ENCODE data around the gene SPAG17. TPM values are rescaled to one million over a fixed set of nuclear protein-coding genes. Genes with fewer than 3 reads are reported as not detected.

The SPAG17 gene
- total and polyA plus RNA-seq, 2 of the 13 experiments (the other 11 are each of a cell fraction or from before 2014, with no cell fraction given): not detected

DNA sequence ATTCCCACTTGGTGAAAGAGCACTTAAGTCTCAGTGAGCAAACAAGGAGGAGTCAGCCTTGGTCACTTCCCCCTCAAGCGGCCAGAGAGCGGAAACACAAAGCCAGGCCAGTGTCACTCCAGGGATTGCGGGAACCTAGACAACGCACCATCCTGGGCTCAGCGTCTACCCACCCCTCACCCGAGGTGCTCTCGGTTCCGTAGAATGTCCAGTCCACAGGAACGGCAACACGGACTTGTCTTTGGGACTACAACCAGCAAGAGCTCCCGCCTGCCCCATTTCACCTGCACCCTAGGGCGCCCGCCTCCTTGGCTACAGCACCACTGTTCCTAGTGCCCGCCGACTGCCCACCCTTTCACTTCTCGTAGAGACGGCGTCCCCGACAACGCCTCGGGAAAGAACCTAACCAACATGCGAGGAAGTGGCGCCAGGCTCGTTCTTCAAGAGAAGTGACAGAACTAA, 256.1 kb downstream of the SPAG17 start:
- Histone ChIP-seq H3K4me1 (ENCODE audit: insufficient read depth, low read length) (peaks cover 48% of the 10 kb centered on the region), H3K9me3 (ENCODE audit: low read length) (no peaks in the 10 kb centered on the region)
- peak; percentile 71 for FAIRE-seq
- no peak for TF ChIP-seq ARHGAP35 (CRISPR knock-in tag; IDR thresholded peaks at IDR 0.05; ENCODE audit: borderline replicate concordance)
- TF ChIP-seq SMARCE1 (IDR thresholded peaks at IDR 0.05; ENCODE audit: borderline replicate concordance): no peak
- TF ChIP-seq, protein P1, sequence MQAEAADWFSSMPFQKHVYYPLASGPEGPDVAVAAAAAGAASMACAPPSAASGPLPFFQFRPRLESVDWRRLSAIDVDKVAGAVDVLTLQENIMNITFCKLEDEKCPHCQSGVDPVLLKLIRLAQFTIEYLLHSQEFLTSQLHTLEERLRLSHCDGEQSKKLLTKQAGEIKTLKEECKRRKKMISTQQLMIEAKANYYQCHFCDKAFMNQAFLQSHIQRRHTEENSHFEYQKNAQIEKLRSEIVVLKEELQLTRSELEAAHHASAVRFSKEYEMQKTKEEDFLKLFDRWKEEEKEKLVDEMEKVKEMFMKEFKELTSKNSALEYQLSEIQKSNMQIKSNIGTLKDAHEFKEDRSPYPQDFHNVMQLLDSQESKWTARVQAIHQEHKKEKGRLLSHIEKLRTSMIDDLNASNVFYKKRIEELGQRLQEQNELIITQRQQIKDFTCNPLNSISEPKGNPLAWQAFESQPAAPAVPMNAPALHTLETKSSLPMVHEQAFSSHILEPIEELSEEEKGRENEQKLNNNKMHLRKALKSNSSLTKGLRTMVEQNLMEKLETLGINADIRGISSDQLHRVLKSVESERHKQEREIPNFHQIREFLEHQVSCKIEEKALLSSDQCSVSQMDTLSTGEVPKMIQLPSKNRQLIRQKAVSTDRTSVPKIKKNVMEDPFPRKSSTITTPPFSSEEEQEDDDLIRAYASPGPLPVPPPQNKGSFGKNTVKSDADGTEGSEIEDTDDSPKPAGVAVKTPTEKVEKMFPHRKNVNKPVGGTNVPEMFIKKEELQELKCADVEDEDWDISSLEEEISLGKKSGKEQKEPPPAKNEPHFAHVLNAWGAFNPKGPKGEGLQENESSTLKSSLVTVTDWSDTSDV (CRISPR knock-in tag; IDR thresholded peaks at IDR 0.05): no peak
- no peak for TF ChIP-seq ESRRA (CRISPR knock-in tag; IDR thresholded peaks at IDR 0.05; ENCODE audit: low read depth)
- TF ChIP-seq, protein P2, sequence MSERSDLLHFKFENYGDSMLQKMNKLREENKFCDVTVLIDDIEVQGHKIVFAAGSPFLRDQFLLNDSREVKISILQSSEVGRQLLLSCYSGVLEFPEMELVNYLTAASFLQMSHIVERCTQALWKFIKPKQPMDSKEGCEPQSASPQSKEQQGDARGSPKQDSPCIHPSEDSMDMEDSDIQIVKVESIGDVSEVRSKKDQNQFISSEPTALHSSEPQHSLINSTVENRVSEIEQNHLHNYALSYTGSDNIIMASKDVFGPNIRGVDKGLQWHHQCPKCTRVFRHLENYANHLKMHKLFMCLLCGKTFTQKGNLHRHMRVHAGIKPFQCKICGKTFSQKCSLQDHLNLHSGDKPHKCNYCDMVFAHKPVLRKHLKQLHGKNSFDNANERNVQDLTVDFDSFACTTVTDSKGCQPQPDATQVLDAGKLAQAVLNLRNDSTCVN (CRISPR knock-in tag; IDR thresholded peaks at IDR 0.05; ENCODE audit: borderline replicate concordance): no peak
- no peak for TF ChIP-seq ZNF136 (CRISPR knock-in tag; IDR thresholded peaks at IDR 0.05; ENCODE audit: low read depth)
- TF ChIP-seq, protein P3, sequence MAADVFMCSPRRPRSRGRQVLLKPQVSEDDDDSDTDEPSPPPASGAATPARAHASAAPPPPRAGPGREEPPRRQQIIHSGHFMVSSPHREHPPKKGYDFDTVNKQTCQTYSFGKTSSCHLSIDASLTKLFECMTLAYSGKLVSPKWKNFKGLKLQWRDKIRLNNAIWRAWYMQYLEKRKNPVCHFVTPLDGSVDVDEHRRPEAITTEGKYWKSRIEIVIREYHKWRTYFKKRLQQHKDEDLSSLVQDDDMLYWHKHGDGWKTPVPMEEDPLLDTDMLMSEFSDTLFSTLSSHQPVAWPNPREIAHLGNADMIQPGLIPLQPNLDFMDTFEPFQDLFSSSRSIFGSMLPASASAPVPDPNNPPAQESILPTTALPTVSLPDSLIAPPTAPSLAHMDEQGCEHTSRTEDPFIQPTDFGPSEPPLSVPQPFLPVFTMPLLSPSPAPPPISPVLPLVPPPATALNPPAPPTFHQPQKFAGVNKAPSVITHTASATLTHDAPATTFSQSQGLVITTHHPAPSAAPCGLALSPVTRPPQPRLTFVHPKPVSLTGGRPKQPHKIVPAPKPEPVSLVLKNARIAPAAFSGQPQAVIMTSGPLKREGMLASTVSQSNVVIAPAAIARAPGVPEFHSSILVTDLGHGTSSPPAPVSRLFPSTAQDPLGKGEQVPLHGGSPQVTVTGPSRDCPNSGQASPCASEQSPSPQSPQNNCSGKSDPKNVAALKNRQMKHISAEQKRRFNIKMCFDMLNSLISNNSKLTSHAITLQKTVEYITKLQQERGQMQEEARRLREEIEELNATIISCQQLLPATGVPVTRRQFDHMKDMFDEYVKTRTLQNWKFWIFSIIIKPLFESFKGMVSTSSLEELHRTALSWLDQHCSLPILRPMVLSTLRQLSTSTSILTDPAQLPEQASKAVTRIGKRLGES (CRISPR knock-in tag; IDR thresholded peaks at IDR 0.05; ENCODE audit: borderline replicate concordance): no peak
- no peak for TF ChIP-seq ZNF33B (CRISPR knock-in tag; IDR thresholded peaks at IDR 0.05)
- TF ChIP-seq, protein P4, sequence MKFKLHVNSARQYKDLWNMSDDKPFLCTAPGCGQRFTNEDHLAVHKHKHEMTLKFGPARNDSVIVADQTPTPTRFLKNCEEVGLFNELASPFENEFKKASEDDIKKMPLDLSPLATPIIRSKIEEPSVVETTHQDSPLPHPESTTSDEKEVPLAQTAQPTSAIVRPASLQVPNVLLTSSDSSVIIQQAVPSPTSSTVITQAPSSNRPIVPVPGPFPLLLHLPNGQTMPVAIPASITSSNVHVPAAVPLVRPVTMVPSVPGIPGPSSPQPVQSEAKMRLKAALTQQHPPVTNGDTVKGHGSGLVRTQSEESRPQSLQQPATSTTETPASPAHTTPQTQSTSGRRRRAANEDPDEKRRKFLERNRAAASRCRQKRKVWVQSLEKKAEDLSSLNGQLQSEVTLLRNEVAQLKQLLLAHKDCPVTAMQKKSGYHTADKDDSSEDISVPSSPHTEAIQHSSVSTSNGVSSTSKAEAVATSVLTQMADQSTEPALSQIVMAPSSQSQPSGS (CRISPR knock-in tag; IDR thresholded peaks at IDR 0.05): no peak; the same call in 1 of the 2 replicates
- TF ChIP-seq TRAFD1 (CRISPR knock-in tag; IDR thresholded peaks at IDR 0.05; ENCODE audit: borderline replicate concordance): no peak; the same call in 1 of the 2 replicates
- TF ChIP-seq REXO4 (CRISPR knock-in tag; IDR thresholded peaks at IDR 0.05; ENCODE audit: borderline replicate concordance): peak; percentile 60; the same call in 1 of the 2 replicates
- no peak for TF ChIP-seq U2AF2 (IDR thresholded peaks at IDR 0.05; ENCODE audit: low read depth, low read length)
- no peak for TF ChIP-seq SRSF9 (IDR thresholded peaks at IDR 0.05; ENCODE audit: borderline replicate concordance, insufficient read depth, low read depth, low read length, poor library complexity, severe bottlenecking)

More for the DNA sequence above, 256.1 kb downstream of the SPAG17 start:
- Histone ChIP-seq H3K79me2 (ENCODE audit: insufficient read depth, low read length) (peaks cover 80% of the 10 kb centered on the region), H3K4me2 (ENCODE audit: low read depth, low read length) (peak overlapping the region; percentile 80), H3K9ac (ENCODE audit: insufficient read depth, low read depth, low read length) (peak overlapping the region; percentile 88), H3K27me3 (ENCODE audit: control insufficient read depth in 1 of 2, insufficient read depth in 2 of 2, low read length in 2 of 2) (no peaks in the 10 kb centered on the region; a peak in 1 of 5 replicates), H3K4me3 (replicated peaks in 1 of 3; ENCODE audit: insufficient read depth in 1 of 3, low read depth in 2 of 3, low read length in 3 of 3) (peak overlapping the region; percentile 81 to 98 (median 94)), H4K20me1 (ENCODE audit: insufficient read depth, low read length) (peaks cover 3% of the 10 kb centered on the region; the same call in 1 of the 2 replicates), H2AFZ (ENCODE audit: low read length) (peak overlapping the region; percentile 77), H3K36me3 (replicated peaks in 1 of 2; ENCODE audit: control insufficient read depth in 1 of 2, insufficient read depth in 2 of 2, low read length in 2 of 2) (peaks cover 0 to 9% of the 10 kb centered on the region in 2 experiments; a peak in 1 of 5 replicates), H3K27ac (ENCODE audit: extremely low read length, insufficient read depth, low read length) (peak overlapping the region; percentile 77)
- DNase-seq (ENCODE audit: low spot score) (peak; percentile 69), ATAC-seq (peak; percentile 90)
- POLR2A ChIA-PET: interaction anchor here (0.6 to 1.6 kb wide), 3 partner anchors 14 to 107 kb away, joined by 3 to 9 read pairs (median 5); no protein-coding TSS in a partner anchor
- 0% methylated on average over 8 of the region's 24 CpGs for WGBS (ENCODE audit: low lambda C conversion rate)
- BruUV-seq (replicated peaks): no TSS peak
- intact Hi-C loops (cut with micrococcal nuclease; ENCODE audit: unreplicated experiment): no loop called here
- in situ Hi-C loops (cut with HindIII; ENCODE audit: extremely low pct_ligation_motif_present, low pct_unique_long_range_greater_than_20kb): no loop called here
- CTCF ChIA-PET (ENCODE audit: low intra/inter-chr PET ratio, low total read pairs): no interaction called here
